Activated CD8-positive, alpha-beta memory T cell treated with anti-CD3 and anti-CD28 coated beads, Interleukin-2, amount 50 U/mL, for 4 hours (primary cell): ENCODE data around the gene MAP2K2.
"Not testable (repeated sequence)": the region's sequence is repeated elsewhere in the genome, so short reads cannot be mapped to it uniquely, and the experiment has no call there.

Experiments
- DNase-seq: peaks from one replicate; pipeline ENCODE4 v3.0.0-alpha.2; 2020

MAP2K2 gene

DNA sequence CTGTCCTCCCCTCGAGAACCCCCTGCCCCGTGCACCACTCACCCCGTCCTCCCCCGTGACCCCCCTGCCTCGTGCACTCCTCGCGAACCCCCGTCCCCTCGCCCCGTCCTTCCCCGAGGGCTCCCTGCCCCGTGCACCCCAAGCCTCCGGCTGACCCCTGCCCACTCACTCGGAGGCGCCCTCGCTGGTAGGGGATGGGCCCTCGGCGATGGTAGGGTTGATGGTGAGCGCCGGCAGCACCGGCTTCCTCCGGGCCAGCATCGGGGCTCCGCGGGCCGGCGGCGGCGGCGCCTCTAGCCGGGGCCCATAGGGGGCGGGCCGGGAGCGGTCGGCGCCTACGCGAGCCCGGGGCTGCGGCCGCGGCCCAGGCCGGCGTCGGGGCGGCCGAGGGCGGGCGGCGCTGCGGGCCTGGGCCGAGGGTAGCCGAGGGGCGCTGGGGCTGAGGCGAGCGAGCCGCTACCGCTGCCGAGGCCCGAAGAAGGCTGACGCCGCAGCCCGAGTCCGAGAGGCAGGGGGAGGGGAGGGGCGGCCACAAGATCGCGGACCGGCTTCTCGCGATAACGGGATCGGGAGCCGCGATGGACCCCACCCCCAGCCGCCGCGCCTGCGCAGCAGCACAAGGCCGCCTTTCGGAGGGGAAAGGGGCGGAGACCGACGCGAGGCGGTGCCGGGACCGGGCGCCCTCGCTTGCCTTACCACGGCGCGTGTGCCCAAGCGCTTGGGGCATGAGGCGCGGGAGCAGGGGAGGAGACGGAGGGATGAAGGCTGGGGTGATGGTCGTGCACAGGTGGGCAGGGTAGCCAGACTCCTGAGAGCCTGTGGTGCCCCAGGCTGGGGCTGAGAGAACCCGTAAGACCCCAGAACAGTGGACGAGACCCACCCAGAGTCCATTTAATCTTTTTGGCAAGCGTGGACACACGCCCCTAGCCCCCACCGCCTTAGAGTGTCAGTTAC, at the start of gene MAP2K2:
Gene MAP2K2 (minus strand): TSS at position 508 of the 954 bp plus-strand sequence. CDS start 247 bp downstream, at position 261.
- peak; percentile 97 for DNase-seq

DNA sequence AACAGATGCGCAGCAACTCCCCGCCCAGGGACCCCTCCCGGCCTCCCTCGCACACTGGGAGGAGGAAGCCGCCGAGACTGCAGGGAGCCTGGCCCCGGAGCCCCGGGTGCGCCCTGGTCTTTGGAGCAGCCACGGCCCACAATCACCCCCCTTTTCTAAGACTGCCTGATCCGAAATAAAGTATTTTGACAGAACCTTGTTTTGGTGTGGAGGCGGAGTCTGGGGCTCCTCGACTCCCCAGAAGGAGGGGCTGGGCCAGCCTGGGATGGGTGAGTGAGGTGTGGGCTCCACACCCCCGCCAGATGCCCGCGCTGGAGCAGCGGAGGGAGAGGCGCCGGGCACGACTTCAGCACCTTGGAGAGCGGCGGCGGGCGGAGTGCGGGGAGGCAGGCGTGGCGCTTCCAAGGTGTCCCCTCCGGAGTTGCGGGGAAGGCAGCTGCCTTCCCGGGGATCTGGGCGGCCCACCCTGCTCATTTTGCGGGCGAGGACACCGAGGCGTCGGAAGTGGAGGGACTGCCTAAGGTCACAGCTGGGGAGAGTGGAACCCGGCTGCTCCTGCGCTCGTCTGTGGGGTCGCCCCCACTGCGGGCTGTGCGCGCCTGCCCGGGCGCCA, 49.0 kb upstream of the MAP2K2 start:
- DNase-seq: peak; percentile 67

DNA sequence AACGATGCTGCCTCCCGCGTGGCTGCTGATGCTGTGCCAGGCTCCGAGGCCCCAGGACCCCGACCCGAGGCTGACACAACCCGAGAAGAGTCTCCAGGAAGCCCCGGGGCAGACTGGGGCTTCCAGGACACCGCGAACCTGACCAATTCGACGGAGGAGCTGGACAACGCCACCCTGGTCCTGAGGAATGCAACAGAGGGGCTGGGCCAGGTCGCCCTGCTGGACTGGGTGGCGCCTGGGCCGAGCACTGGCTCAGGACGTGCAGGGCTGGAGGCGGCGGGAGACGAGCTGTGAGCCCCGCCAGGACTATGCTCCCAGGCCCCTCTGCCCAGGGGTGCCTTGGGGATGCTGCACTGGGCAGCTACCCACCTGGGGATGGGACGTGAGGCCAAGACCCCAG, 47.8 kb upstream of the MAP2K2 start:
- no peak for DNase-seq

DNA sequence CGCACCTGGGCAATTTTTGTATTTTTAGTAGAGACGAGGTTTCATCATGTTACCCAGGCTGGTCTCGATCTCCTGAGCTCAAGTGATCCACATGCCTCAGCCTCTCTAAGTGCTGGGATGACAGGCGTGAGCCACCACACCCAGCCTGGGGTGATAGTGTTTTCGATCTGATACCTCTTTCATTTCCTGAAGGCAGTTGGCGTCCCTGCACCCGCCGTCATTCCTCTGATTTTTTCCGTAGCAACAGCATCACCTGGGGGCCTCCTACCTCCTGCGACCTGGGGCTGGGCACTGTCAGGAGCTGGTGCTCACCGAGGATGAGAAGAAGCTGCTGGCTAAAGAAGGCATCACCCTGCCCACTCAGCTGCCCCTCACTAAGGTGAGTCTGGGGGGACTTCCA, 40.3 kb upstream of the MAP2K2 start:
- DNase-seq: no peak

DNA sequence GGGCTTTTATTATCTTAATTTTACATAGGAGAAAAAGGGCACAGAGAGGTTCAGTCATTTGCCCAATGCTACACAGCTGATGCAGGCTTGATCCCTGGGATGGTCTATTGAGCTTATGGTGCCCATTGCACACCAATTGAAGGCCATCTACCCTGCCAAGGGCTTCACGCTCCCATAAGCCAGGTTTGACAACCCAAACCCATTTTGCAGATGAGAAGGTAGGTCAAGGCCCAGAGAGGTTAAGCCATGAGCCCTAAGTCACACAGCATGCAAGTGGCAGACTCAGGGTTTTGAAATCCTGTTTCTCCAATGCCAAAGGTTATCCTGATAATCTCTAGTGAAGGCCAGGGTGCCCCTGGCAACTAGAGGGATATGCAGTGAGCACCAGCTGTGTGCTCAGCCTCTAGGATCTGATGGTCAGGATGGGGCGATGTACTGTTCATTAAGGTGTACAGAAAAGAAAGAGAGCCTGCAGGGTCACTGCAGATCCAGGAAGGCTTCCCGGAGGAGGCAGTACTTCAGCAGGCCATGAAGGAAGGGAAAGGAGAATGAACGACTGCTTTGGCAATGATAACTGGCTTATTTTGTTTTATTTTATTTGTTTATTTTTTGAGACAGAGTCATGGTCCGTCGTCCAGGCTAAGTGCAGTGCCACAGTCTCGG, 37.6 kb upstream of the MAP2K2 start:
- no peak for DNase-seq

DNA sequence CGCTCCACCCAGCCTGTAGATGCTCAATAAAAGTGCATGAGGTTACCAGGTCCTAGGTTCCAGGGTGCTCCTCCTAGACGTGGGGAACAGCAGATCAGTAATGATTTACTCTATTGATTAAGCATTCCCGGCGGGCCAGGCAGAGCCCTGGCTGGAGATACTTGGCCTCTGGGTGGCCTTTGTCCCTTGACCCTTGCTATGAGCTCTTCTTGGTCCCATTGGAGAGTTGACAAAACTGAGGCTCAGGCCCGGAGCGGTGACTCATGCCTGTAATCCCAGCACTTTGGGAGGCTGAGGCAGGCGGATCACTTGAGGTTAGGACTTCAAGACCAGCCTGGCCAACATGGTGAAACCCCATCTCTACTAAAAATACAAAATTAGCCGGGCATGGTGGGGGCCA, 34.0 kb upstream of the MAP2K2 start:
- not testable (repeated sequence) for DNase-seq

DNA sequence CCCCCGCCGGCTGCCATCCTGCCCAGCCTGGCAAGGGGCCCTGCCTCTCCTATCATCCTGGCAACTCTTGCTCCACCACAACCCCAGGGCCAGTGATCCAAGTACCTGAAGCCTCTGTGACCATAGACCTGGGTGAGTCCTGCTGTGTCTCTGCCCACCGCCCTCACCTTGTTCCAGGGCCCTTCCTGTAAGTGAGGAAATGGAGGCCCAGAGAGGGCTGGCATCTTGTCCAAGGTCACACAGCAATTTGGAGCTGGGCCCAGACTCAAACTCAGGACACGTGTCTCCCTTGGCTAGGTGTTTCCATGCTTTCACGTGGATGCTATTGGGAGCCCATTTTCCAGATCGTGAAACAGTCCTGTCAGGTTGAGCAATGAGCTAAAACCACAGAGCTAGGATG, 33.2 kb upstream of the MAP2K2 start:
- no peak for DNase-seq

DNA sequence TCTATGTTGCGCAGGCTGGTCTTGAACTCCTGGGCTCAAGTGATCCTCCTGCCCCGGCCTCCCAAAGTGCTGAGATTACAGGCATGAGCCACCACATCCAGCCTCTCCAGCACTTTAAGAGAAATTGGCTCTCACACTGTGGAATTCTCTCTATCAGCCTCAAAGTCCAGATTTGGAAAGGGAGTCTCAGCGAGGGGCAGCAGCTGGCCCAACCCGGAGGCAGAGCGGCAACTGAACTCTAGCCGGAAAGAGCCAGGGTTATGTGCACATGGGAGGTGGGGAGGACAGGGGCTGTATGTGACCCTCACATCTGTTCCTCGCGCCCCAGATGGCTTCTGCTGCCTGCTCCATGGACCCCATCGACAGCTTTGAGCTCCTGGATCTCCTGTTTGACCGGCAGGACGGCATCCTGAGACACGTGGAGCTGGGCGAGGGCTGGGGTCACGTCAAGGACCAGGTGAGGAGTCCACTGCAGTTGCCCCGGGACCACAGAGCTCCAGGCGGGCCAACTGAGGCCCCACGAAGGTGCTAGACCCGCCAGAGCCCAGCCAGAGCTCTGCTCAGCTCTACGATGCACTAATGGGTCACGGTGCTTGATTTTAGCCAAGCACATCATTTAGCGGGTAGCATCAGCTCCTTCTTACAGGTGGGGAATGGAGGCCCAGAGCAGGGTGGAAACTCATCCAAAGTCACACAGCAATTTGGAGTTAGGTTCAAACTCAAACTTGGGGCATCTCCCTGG, 30.8 kb upstream of the MAP2K2 start:
- DNase-seq: no peak

DNA sequence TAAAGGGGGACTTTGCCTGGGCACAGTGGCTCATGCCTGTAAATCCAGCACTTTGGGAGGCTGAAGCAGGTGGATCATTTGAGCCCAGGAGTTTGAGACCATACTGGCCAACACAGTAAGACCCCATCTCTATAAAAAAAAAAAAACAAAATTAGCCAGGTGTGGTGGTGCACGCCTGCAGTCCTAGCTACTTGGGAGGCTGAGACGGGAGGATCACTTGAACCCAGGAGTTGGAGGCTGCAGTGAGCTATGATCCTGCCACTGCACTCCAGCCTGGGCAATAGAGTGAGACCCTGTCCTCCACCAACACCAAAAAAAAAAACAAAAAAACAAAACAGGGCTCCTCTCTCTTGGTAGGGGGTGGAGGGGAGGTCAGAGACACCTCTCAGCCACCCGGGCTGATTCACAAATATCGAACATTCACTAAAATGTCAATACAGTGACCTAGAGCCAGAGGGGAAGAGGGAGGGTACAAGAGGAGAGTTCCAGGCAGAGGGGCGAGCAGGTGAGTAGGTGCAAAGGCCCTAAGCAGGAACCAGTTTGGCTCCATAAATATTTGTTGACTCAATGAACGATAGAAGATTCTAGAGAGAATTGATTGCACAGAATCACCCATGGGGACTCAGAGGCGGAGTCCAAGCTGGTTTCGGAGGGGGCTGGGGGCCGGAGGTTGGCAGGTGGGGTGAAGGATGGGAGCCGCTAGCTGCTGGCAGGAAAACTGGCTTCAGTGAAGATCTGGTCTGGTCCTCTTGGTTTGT, 28.5 kb upstream of the MAP2K2 start:
- DNase-seq: no peak

DNA sequence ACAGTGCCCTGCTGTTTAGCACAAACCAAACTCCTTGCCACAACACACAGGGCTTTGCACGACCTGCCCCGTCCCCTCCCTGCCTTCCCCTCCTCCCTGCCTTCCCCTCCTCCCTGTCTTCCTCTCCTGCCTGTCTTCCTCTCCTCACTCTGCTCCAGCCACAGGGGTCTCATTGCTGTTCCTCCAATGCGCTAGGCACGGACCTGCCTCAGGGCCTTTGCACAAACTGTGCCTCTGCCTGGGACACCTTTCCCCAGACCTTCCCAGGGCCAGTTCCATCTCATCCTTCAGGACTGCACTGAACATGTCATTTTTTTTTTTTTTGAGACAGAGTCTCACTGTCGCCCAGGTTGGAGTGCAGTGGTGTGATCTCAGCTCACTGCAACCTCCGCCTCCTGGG, 27.7 kb upstream of the MAP2K2 start:
- no peak for DNase-seq

DNA sequence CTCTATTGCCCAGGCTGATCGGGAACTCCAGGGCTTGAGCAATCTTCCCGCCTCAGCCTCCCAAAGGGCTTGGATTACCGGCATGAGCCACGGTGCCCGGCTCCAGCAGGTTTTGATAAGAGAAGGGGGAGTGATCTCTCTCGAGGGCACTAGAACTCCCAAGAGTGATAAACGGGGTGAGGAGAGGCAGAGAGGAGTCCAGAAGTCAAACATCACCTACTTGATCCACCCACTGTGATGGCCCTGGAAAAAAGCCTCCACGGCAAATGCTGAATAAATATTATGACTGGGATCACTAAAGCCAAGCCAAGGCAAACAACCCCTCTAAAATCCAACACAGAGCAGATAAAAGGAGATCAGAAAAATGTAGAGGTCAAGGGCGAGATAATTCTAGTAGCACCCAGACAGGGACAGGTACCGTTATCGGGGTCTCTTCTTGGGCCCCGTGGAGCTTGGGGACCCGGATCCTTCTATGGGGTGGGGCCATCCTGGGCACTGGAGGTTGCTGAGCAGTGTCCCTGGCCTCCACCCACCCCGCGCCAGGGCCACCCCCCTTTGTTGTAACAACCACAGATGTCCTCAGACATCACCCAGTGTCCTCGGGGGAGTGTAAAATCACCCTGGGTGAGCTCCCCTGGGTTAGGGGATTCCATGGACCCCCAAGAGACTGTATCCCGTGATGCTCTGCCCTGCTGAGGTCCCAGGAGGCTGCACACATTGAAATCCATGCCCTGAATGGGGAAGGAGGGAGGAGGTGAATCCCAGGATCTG, 25.8 kb upstream of the MAP2K2 start:
- DNase-seq: no peak

DNA sequence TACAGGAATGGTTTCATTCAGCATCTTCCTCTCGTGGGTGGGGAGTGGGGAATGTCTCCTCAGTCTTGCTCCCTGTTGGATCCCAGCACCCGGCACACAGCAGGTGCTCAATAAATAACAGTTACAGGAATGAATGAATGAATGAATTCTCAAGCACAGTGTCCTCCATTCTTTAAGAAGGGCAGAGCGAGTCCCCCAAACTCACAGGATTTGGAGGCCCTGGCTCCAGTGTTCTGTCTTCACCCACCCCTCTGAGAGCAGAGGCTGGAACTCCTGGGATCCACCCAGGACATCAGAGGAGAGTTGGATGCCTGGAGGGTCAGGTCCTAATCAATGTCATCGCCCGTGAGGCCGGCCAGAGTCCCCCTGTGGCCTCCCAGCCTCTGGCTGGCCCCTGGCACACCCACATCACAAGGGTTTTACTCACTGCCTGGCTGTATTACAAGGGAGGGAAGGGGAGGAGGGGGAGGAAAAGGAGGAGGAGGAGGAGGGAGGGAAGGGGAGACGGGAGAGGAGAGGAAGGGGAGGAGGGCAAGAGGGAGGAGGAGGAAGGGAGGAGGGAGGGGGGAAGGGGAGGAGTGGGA, 20.8 kb upstream of the MAP2K2 start:
- DNase-seq: no peak

DNA sequence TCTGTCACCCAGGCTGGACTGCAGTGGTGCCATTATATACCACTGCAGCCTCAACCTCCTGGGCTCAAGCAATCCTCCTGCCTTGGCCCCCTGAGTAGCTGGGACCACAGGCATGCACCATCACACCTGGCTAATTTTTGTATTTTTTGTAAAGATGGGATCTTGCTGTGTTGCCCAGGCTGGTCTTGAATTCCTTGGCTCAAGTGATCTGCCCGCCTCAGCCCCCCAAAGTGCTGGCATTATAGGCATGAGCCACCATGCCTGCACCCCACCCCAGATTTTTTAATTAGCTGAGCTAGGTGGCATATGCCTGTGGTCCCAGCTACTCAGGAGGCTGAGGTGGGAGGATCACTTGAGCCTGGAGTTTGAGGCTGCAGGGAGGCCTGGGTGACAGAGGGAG, 19.0 kb upstream of the MAP2K2 start:
- not testable (repeated sequence) for DNase-seq

DNA sequence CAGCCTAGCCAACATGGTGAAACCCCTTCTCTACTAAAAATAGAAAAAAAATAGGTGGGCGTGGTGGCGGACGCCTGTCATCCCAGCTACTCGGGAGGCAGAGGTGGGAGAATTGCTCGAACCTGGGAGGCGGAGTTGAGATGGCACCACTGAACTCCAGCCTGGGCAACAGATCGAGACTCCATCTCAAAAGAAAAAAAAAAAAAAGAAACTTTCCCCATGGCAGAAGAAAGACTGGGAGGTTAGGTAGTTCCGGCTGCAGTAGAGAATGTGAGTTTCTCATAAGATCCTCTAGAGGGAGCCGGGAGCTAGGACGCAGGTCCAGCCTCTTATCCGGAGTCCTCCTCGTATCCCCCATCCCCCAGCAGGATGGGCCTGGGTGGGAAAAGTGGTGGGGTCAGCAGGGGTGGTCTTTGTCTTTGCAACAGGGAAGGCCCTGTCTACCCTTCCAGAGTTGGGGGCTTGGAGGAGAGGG, 16.4 kb upstream of the MAP2K2 start:
- DNase-seq: no peak

DNA sequence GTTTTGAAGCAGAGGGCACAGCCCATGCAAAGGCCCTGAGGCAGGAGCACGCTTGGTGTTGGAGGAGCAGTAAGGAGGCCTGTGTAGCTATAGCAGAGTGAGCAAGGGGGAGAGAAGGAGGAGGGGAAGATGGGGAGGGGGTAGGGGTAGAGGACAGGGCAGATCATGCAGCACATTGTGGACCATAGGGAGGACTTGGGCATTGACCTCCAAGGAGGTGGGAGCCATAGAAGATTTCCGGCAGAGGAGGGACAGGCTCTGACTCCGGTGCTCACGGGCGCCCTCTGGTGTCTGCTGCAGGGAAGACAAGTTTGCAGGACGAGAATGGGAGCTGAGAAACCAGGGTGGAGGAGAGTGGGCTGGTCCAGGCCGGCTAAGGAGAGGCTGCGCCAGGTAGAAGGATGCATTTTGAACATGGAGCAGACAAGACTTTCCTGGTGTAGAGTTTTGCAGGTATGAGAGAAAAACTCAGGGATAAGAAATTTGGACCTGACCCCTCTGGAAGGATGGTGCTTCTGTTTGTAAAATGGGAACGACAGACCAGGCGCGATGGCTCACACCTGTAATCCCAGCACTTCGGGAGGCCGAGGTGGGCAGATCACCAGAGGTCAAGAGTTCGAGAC, 15.8 kb upstream of the MAP2K2 start:
- peak; percentile 91 for DNase-seq

DNA sequence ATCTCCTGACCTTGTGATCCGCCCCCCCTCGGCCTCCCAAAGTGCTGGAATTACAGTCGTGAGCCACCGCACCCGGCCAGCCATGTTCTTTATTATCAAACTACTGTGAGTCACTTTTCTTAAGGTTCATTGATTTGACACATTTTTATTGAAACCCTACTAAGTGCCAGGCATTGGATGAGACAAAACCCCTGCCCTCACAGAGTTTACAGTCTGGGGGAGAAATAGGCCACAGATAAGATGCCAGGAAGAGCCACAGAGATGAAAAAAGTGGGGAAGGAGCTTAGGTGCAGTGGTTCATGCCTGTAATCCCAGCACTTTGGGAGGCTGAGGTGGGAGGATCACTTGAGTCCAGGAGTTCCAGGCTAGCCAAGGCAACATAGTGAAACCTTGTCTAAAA, 14.5 kb upstream of the MAP2K2 start:
- DNase-seq: no peak

DNA sequence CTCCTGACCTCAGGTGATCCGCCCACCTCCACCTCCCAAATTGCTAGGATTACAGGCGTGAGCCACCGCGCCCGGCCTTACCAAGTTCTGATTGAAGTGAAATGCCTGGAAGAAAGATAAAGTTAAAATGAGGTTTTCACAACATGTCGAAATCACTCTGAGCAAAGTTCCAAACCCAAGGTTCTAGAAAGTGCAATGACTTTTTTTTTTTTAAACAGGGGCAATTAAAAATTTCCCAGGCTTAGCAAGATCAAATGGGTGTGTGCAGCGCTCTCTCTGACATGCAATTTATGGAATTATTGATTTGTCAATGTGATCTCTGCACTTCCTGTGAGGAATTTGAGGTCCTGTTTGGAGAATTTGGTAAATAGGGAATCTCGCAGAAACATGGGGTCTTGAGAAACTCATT, 12.8 kb upstream of the MAP2K2 start:
- DNase-seq: no peak

DNA sequence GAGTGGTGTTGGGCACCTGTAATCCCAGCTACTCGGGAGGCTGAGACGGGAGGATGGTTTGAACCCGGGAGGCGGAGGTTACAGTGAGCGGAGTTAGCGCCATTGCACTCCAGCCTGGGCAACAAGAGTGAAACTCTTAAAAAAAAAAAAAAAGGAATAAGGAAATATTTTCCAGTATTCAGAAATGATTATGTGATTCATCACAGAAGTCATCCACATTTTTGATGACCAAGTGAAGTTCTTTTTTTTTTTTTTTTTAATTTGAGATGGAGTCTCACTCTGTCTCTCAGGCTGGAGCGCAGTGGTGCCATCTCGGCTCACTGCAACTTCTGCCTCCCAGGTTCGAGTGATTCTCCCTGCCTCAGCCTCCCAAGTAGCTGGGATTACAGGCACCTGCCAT, 11.5 kb upstream of the MAP2K2 start:
- DNase-seq: not testable (repeated sequence)

DNA sequence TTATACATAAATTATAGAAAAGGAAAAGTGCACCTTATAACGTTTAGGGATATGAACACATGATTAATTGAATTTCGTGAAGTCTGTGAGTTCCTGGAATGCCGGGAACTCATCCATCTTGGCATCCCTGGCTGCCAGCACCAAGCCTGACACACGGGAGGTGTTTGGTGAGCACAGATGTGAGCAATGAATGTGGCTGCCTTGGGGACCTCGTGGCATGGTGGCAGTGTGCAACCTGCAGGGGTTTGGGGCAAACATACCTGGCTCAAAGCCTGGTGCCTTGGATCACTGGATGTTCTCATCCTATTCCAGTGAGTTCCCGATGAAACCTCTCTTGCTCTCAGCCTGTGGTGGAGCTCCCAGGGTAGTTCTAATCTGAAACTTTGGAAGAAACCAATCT, 10.4 kb upstream of the MAP2K2 start:
- no peak for DNase-seq

DNA sequence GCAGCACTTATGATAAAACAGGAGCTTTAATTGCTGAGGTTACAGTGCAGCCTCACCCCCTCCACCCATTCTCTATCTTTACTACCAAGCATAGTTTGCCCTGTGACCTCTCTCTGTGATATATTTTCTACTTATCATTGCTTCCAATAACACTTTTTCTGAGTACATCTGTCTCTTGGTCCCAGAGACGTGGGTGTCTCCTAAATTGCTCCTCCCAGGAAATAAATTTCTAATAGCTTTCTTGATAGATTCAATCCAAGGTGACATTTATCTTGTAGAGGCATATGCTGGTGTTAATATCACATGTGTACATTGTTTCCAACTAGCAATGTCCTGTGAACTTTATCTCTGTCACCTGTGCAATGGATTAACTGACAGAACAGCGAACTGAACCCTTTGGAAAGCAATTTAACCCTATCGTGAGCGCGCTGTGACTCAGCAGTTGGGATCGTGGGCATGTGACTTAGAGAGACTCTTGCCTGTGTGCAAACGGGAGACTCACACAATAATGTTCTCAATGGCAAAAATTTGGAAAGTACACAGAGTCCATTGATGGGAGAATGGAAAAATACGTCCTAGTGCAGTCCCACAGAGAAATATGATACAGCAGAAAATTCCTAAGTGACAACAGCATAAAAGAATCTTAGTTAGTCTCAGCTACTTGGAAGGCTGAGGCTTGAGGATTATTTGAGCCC, 7.0 kb upstream of the MAP2K2 start:
- no peak for DNase-seq
